Measurements from ENCODE around the gene OTUD6A. TPM values are rescaled to one million over a fixed set of nuclear protein-coding genes. Genes with fewer than 3 reads are reported as not detected.

Gene OTUD6A
- polyA plus RNA-seq, 1 experiment, result not detected

DNA sequence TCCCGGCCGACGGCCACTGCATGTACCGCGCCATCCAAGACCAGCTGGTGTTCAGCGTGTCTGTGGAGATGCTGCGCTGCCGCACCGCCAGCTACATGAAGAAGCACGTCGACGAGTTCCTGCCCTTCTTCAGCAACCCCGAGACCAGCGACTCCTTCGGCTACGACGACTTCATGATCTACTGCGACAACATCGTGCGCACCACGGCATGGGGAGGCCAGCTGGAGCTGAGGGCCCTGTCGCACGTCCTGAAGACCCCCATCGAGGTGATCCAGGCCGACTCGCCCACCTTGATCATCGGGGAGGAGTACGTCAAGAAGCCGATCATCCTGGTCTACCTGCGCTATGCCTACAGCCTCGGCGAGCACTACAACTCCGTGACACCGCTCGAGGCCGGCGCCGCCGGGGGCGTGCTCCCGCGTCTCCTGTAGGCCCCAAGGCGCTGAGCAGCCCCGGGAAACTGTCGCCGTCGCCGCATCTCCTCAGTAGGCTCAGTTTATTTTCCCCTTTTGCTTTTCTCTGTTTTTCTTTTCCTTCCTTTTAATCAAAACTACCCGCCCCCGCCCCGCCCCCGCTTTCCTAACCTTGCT is 799 bp downstream of the OTUD6A start:
- no peaks in the 10 kb centered on the region for H3K36me3 ChIP-seq (ENCODE audit: control insufficient read depth, insufficient read depth, low read length)
- ChIA-PET CTCF (no interaction called here), POLR2A (no interaction called here)
- DNase-seq (ENCODE audit: low read depth), result no peak
- TF ChIP-seq, protein P1, sequence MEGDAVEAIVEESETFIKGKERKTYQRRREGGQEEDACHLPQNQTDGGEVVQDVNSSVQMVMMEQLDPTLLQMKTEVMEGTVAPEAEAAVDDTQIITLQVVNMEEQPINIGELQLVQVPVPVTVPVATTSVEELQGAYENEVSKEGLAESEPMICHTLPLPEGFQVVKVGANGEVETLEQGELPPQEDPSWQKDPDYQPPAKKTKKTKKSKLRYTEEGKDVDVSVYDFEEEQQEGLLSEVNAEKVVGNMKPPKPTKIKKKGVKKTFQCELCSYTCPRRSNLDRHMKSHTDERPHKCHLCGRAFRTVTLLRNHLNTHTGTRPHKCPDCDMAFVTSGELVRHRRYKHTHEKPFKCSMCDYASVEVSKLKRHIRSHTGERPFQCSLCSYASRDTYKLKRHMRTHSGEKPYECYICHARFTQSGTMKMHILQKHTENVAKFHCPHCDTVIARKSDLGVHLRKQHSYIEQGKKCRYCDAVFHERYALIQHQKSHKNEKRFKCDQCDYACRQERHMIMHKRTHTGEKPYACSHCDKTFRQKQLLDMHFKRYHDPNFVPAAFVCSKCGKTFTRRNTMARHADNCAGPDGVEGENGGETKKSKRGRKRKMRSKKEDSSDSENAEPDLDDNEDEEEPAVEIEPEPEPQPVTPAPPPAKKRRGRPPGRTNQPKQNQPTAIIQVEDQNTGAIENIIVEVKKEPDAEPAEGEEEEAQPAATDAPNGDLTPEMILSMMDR (IDR thresholded peaks at IDR 0.05; ENCODE audit: insufficient read depth, low read depth, low read length), result no peak
- no peak overlapping the region for H3K4me3 ChIP-seq (ENCODE audit: low read depth, low read length)
- no peaks in the 10 kb centered on the region for H3K27me3 ChIP-seq (ENCODE audit: control insufficient read depth, insufficient read depth, low read length)

DNA sequence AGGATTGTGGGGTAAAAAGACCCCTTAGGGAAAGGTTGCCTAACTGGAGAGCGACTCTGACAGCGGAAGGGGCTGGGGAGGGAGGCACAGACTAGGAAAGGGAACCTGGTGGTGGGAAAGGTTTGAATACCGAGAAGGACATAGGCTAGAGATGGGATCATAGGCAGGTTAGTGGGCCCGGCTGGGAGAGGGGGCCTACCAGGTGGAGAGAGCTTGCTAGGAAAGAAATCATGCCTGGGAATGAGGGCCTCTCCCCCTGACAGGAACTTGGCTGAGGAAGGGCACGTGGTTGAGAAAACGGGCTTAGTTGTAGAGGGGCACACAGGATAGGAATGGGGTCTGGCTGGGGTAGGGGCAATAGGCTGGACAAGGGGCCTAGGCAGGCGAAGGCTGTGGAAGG is 4.4 kb downstream of the OTUD6A start:
- TF ChIP-seq, protein P1 (IDR thresholded peaks at IDR 0.05; ENCODE audit: insufficient read depth, low read depth, low read length), result no peak
- ChIA-PET POLR2A (no interaction called here), CTCF (no interaction called here)
- no peak for DNase-seq (ENCODE audit: low read depth)
- H3K27me3 ChIP-seq (ENCODE audit: control insufficient read depth, insufficient read depth, low read length), result no peaks in the 10 kb centered on the region
- H3K36me3 ChIP-seq (ENCODE audit: control insufficient read depth, insufficient read depth, low read length), result no peaks in the 10 kb centered on the region
- no peak overlapping the region for H3K4me3 ChIP-seq (ENCODE audit: low read depth, low read length)

DNA sequence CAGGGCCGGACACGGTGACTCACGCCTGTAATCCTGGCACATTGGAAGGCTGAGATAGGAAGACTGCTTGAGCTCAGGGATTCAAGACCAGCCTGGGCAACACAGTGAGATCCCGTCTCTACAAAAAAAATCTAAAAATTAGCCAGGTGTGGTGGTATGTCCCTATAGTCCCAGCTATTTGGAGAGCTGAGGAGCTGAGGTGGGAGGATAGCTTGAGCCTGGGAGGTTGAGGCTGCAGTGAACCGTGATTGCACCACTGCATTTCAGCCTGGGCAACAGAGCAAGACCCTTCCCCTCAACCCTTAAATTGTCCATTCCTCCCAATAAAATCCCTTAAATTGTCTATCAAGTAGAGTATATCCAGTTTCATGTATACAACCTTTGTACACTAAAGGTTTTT is 17.0 kb downstream of the OTUD6A start:
- Histone ChIP-seq H3K27me3 (ENCODE audit: control insufficient read depth, insufficient read depth, low read length) (no peaks in the 10 kb centered on the region), H3K36me3 (ENCODE audit: control insufficient read depth, insufficient read depth, low read length) (no peaks in the 10 kb centered on the region), H3K4me3 (ENCODE audit: low read depth, low read length) (no peak overlapping the region)
- TF ChIP-seq, protein P1 (IDR thresholded peaks at IDR 0.05; ENCODE audit: insufficient read depth, low read depth, low read length), result no peak
- DNase-seq (ENCODE audit: low read depth), result no peak
- ChIA-PET POLR2A (no interaction called here), CTCF (interaction anchor here (3.1 kb wide), 1 partner anchor 18 kb away, joined by 10 read pairs; no protein-coding TSS in a partner anchor)

DNA sequence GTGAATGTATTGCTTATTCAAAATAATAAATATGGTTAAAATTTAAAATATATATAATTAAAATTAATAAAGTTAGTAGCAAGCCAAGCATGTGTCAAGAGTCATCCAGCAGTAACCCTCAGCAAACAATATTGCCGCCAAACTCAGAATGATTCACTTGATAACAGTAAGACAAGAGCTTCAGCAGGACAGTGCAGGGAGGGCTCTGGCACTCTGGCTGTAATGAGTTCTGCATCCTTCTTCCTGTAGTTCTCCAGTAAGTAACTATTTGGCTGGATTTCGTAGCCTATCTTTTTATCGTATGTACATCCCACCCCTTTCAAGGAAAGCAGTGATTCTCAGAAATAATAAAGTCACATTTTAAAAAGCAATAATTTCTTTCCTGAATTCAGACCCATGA is 17.6 kb downstream of the OTUD6A start:
- no peak for DNase-seq (ENCODE audit: low read depth)
- H3K4me3 ChIP-seq (ENCODE audit: low read depth, low read length), result no peak overlapping the region
- no peaks in the 10 kb centered on the region for H3K36me3 ChIP-seq (ENCODE audit: control insufficient read depth, insufficient read depth, low read length)
- CTCF ChIA-PET, result interaction anchor here (3.1 kb wide), 1 partner anchor 17 kb away, joined by 10 read pairs; no protein-coding TSS in a partner anchor
- TF ChIP-seq, protein P1 (IDR thresholded peaks at IDR 0.05; ENCODE audit: insufficient read depth, low read depth, low read length), result no peak
- H3K27me3 ChIP-seq (ENCODE audit: control insufficient read depth, insufficient read depth, low read length), result no peaks in the 10 kb centered on the region
- POLR2A ChIA-PET, result no interaction called here

DNA sequence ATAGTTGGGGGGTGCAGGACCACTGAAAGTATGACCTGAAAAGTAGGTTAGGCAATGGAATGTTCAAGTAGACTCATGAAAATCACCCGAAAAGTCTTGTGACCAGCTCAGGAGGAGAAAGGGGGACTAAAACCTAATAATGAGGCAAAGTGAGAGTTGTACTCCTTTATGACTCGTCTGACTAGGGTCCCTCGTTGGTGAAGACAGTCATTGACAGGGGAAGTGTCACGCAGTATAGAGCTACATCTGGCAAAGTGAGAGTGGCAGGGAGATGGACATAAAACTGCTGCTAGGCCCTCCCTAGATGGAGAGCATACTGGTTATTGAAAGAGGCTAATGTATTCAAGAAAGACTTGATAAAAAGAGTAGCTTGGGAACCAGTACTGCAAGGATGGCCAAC is 20.5 kb downstream of the OTUD6A start:
- H3K27me3 ChIP-seq (ENCODE audit: control insufficient read depth, insufficient read depth, low read length), result no peaks in the 10 kb centered on the region
- ChIA-PET POLR2A (no interaction called here), CTCF (interaction anchor here (1.8 kb wide), 1 partner anchor 14 kb away, joined by 9 read pairs; no protein-coding TSS in a partner anchor)
- no peaks in the 10 kb centered on the region for H3K36me3 ChIP-seq (ENCODE audit: control insufficient read depth, insufficient read depth, low read length)
- no peak for DNase-seq (ENCODE audit: low read depth)
- TF ChIP-seq, protein P1 (IDR thresholded peaks at IDR 0.05; ENCODE audit: insufficient read depth, low read depth, low read length), result no peak
- H3K4me3 ChIP-seq (ENCODE audit: low read depth, low read length), result no peak overlapping the region

Measured in BJ (cell line).